H9 (cell line): Measurements from ENCODE around the gene PMF1. TPM values are rescaled to one million over a fixed set of nuclear protein-coding genes. Genes with fewer than 3 reads are reported as not detected.

Experiments
- DNase-seq: peaks from one replicate; pipeline ENCODE4 v3.0.0-alpha.2; 2017
- H2AFZ ChIP-seq: one replicate; pipeline ENCODE4 v1.6.1; 2013; ENCODE audit warnings: mild to moderate bottlenecking, low read length, control low read depth, moderate library complexity
- H2AK5ac ChIP-seq: 2 replicates; pipeline ENCODE4 v1.6.1; 2013; ENCODE audit warnings: low read length, control low read depth, mixed read lengths; ENCODE audit not compliant: insufficient read length
- H2BK120ac ChIP-seq: one replicate; pipeline ENCODE4 v1.6.1; 2013; ENCODE audit warnings: low read depth, mild to moderate bottlenecking, low read length, control low read depth, inconsistent platforms; ENCODE audit not compliant: poor library complexity, severe bottlenecking
- H2BK12ac ChIP-seq: 2 replicates; pipeline ENCODE4 v1.6.1; 2013; ENCODE audit warnings: low read length, control low read depth, mixed read lengths, low read depth; ENCODE audit not compliant: insufficient read length
- H2BK15ac ChIP-seq: 2 replicates; pipeline ENCODE4 v1.6.1; 2013; ENCODE audit warnings: low read depth, low read length, control low read depth
- H2BK20ac ChIP-seq: one replicate; pipeline ENCODE4 v1.6.1; 2013; ENCODE audit warnings: low read depth, mild to moderate bottlenecking, low read length, control low read depth, inconsistent platforms; ENCODE audit not compliant: poor library complexity, severe bottlenecking
- H2BK5ac ChIP-seq: 2 replicates; pipeline ENCODE4 v1.6.1; 2013; ENCODE audit warnings: low read length, control low read depth, mixed read lengths; ENCODE audit not compliant: insufficient read length
- H3K14ac ChIP-seq: 2 replicates; pipeline ENCODE4 v1.6.1; 2013; ENCODE audit warnings: low read length, control low read depth; ENCODE audit not compliant: insufficient read depth
- H3K18ac ChIP-seq: 2 replicates; pipeline ENCODE4 v1.6.1; 2013; ENCODE audit warnings: low read depth, mild to moderate bottlenecking, mixed read lengths, low read length, control low read depth; ENCODE audit not compliant: insufficient read length
- H3K23ac ChIP-seq: 2 replicates; pipeline ENCODE4 v1.6.1; 2013; ENCODE audit warnings: low read length, control low read depth, mixed read lengths, low read depth; ENCODE audit not compliant: insufficient read length
- H3K23me2 ChIP-seq: 2 replicates; pipeline ENCODE4 v1.6.1; 2013; ENCODE audit warnings: low read depth, mild to moderate bottlenecking, mixed read lengths, low read length, control low read depth; ENCODE audit not compliant: insufficient read length, poor library complexity, severe bottlenecking
- H3K27ac ChIP-seq: 2 replicates; pipeline ENCODE4 v1.5.1; 2013; ENCODE audit warnings: low read length, control low read depth, mixed read lengths, low read depth; ENCODE audit not compliant: insufficient read length
- H3K27me3 ChIP-seq: 2 replicates; pipeline ENCODE4 v1.6.1; 2013; ENCODE audit warnings: low read length, control low read depth, inconsistent platforms; ENCODE audit not compliant: insufficient read depth
- H3K4ac ChIP-seq: 2 replicates; pipeline ENCODE4 v1.6.1; 2013; ENCODE audit warnings: low read depth, mild to moderate bottlenecking, control low read depth, inconsistent platforms, low read length, moderate library complexity
- H3K4me1 ChIP-seq: 2 replicates; pipeline ENCODE4 v1.6.1; 2013; ENCODE audit warnings: low read length, control low read depth, inconsistent platforms; ENCODE audit not compliant: insufficient read depth
- H3K4me2 ChIP-seq: 2 replicates; pipeline ENCODE4 v1.6.1; 2013; ENCODE audit warnings: low read length, control low read depth, mixed read lengths; ENCODE audit not compliant: insufficient read length, insufficient read depth
- H3K56ac ChIP-seq: 2 replicates; pipeline ENCODE4 v1.6.1; 2013; ENCODE audit warnings: low read depth, mild to moderate bottlenecking, mixed read lengths, low read length, control low read depth; ENCODE audit not compliant: insufficient read length
- H3K79me1 ChIP-seq: 2 replicates; pipeline ENCODE4 v1.6.1; 2013; ENCODE audit warnings: low read depth, mild to moderate bottlenecking, moderate library complexity, low read length, control low read depth, inconsistent platforms; ENCODE audit not compliant: insufficient read depth, poor library complexity, severe bottlenecking
- H3K79me2 ChIP-seq: 2 replicates; pipeline ENCODE4 v1.6.1; 2013; ENCODE audit warnings: low read length, control low read depth, inconsistent platforms; ENCODE audit not compliant: insufficient read depth
- H3K9ac ChIP-seq: 2 replicates; pipeline ENCODE4 v1.6.1; 2013; ENCODE audit warnings: low read length, control low read depth, mixed read lengths; ENCODE audit not compliant: insufficient read length; ENCODE audit errors: extremely low read depth
- H3K9me3 ChIP-seq: one replicate; pipeline ENCODE4 v1.6.1; 2013; ENCODE audit warnings: low read depth, low read length, inconsistent platforms; ENCODE audit not compliant: control insufficient read depth
- H3T11ph ChIP-seq: one replicate; pipeline ENCODE4 v1.6.1; 2013; ENCODE audit warnings: mild to moderate bottlenecking, low read length, control low read depth, inconsistent platforms
- H4K20me1 ChIP-seq: one replicate; pipeline ENCODE4 v1.6.1; 2013; ENCODE audit not compliant: control insufficient read depth, insufficient read length, insufficient read depth
- H4K5ac ChIP-seq: 2 replicates; pipeline ENCODE4 v1.6.1; 2013; ENCODE audit warnings: low read depth, mild to moderate bottlenecking, mixed read lengths, low read length, control low read depth; ENCODE audit not compliant: insufficient read length
- H4K8ac ChIP-seq: replicated peaks from 2 replicates; pipeline ENCODE4 v1.6.1; 2013; ENCODE audit warnings: low read length, control low read depth, mixed read lengths, low read depth; ENCODE audit not compliant: insufficient read length
- H4K91ac ChIP-seq: 2 replicates; pipeline ENCODE4 v1.6.1; 2013; ENCODE audit warnings: low read depth, mild to moderate bottlenecking, moderate library complexity, mixed read lengths, low read length, control low read depth; ENCODE audit not compliant: insufficient read length
- H3K27ac Mint-ChIP-seq, 3 experiments: 2 replicates in 2 of 3; 3 replicates in 1 of 3; pipeline ENCODE4 v1.8.0; 2020 to 2021; ENCODE audit warnings: mixed read lengths in 3 of 3, mild to moderate bottlenecking in 1 of 3, moderate library complexity in 1 of 3
- H3K27me3 Mint-ChIP-seq: 2 replicates; pipeline ENCODE4 v1.8.0; 2021; ENCODE audit warnings: low read depth, mild to moderate bottlenecking, moderate library complexity, mixed read lengths
- H3K36me3 Mint-ChIP-seq, 3 experiments: 2 replicates in 2 of 3; 3 replicates in 1 of 3; pipeline ENCODE4 v1.8.0; 2020 to 2021; ENCODE audit warnings: low read depth in 3 of 3, mixed read lengths in 3 of 3; ENCODE audit not compliant: insufficient read depth in 1 of 3
- H3K4me1 Mint-ChIP-seq, 2 experiments: 2 replicates each; pipeline ENCODE4 v1.8.0; 2020; ENCODE audit warnings: mixed read lengths in 2 of 2
- H3K4me3 Mint-ChIP-seq, 2 experiments: 2 replicates in 1 of 2; 3 replicates in 1 of 2; pipeline ENCODE4 v1.8.0; 2020 to 2021; ENCODE audit warnings: mild to moderate bottlenecking in 2 of 2, mixed read lengths in 2 of 2, moderate library complexity in 1 of 2
- H3K9me3 Mint-ChIP-seq, 2 experiments: 2 replicates in 1 of 2; 3 replicates in 1 of 2; pipeline ENCODE4 v1.8.0; 2020; ENCODE audit warnings: mild to moderate bottlenecking in 2 of 2, mixed read lengths in 2 of 2, moderate library complexity in 1 of 2
- CTCF ChIP-seq: fragments of 200-600 bp; sonication (generic); conservative IDR thresholded peaks from 3 replicates; pipeline ENCODE4 v1.8.0; 2021; ENCODE audit warnings: antibody characterized with exemption, mild to moderate bottlenecking
- WGBS: extraction: QIAGEN DNeasy Blood & Tissue Kit; methylation state at CpG from one replicate; pipeline ENCODE4 v1.1.7; 2013; ENCODE audit warnings: missing lambda C conversion rate, low lambda C conversion rate, mixed read lengths; ENCODE audit not compliant: insufficient read length; ENCODE audit errors: extremely low coverage; 5-methylcytosine and 5-hydroxymethylcytosine counted together
- total RNA-seq: library from RNA; stranded (reverse); gene quantifications from 2 replicates; pipeline ENCODE4 v1.2.1, GENCODE V29; 2021

The PMF1 gene
- total RNA-seq, 1 experiment from 2014 or later: 136 TPM

- no peak overlapping the region for H2AFZ ChIP-seq
- H3K14ac ChIP-seq: no peak overlapping the region
- H2BK15ac ChIP-seq: no peak overlapping the region
- no peak overlapping the region for H3T11ph ChIP-seq
- Mint-ChIP-seq H3K4me1 (no peaks in the 10 kb centered on the region), H3K27ac (no peak overlapping the region), H3K36me3 (peaks cover 55 to 89% (median 79%) of the 10 kb centered on the region in 3 experiments), H3K9me3 (no peaks in the 10 kb centered on the region), H3K27me3 (no peaks in the 10 kb centered on the region), H3K4me3 (no peak overlapping the region)
- no peak overlapping the region for H3K4ac ChIP-seq
- no peak overlapping the region for H3K56ac ChIP-seq
- H2AK5ac ChIP-seq: no peak overlapping the region
- peak; percentile 41; the same call in 2 of the 3 replicates for TF ChIP-seq CTCF
- no peaks in the 10 kb centered on the region for H3K79me2 ChIP-seq
- no peak overlapping the region for H3K9ac ChIP-seq
- no peak overlapping the region for H3K23ac ChIP-seq
- H4K5ac ChIP-seq: no peak overlapping the region
- H3K27me3 ChIP-seq: no peaks in the 10 kb centered on the region
- DNase-seq: no peak
- no peak overlapping the region for H3K27ac ChIP-seq
- H3K79me1 ChIP-seq: no peaks in the 10 kb centered on the region
- no peaks in the 10 kb centered on the region for H3K23me2 ChIP-seq
- H3K4me1 ChIP-seq: no peaks in the 10 kb centered on the region
- no CpG with 5 or more reads among the region's 3 CpGs for WGBS
- no peaks in the 10 kb centered on the region for H3K9me3 ChIP-seq
- no peak overlapping the region for H2BK12ac ChIP-seq
- no peak overlapping the region for H3K18ac ChIP-seq
- no peak overlapping the region for H4K91ac ChIP-seq
- no peak overlapping the region for H3K4me2 ChIP-seq
- no peak overlapping the region for H2BK5ac ChIP-seq
- no peak overlapping the region for H2BK20ac ChIP-seq
- no peaks in the 10 kb centered on the region for H4K20me1 ChIP-seq
- no peak overlapping the region for H4K8ac ChIP-seq
- no peak overlapping the region for H2BK120ac ChIP-seq
These were observed 47.0 kb downstream of the PMF1 start for GRCh38 chr1:156259805-156260204.
